Measurements from ENCODE around the gene PTPRB.
A peak's percentile ranks its signal among the peaks of the same experiment; 100 is the strongest.

Gene PTPRB

DNA sequence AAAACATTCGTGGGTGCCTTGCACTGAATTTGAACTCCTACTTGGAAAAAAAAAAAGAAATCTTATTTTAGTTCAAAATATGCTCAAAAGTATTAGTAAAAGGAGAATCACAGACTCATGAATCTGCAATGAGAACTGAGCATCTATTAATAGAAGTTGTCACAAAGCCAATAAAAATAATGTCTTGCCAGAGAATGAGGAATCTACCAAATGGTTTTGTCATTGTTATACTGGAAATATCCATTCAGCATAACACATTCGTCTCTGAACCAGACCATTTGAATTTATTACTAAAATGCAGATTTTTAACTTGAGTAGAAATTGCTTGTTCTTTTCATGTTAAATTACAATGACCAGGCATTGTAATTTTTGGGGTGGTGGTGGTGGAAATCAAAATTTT lies 11.6 kb upstream of the PTPRB start:
- Histone ChIP-seq H3K4me3 (ENCODE audit: low read depth, low read length) (no peak overlapping the region), H3K36me3 (peaks cover 38% of the 10 kb centered on the region), H3K4me1 (no peaks in the 10 kb centered on the region; the same call in 1 of the 2 replicates), H3K27me3 (no peaks in the 10 kb centered on the region), H3K9me3 (no peaks in the 10 kb centered on the region)
- TF ChIP-seq, protein P1, sequence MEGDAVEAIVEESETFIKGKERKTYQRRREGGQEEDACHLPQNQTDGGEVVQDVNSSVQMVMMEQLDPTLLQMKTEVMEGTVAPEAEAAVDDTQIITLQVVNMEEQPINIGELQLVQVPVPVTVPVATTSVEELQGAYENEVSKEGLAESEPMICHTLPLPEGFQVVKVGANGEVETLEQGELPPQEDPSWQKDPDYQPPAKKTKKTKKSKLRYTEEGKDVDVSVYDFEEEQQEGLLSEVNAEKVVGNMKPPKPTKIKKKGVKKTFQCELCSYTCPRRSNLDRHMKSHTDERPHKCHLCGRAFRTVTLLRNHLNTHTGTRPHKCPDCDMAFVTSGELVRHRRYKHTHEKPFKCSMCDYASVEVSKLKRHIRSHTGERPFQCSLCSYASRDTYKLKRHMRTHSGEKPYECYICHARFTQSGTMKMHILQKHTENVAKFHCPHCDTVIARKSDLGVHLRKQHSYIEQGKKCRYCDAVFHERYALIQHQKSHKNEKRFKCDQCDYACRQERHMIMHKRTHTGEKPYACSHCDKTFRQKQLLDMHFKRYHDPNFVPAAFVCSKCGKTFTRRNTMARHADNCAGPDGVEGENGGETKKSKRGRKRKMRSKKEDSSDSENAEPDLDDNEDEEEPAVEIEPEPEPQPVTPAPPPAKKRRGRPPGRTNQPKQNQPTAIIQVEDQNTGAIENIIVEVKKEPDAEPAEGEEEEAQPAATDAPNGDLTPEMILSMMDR (IDR thresholded peaks at IDR 0.05; ENCODE audit: low read depth, low read length) = no peak
- no peak for DNase-seq

DNA sequence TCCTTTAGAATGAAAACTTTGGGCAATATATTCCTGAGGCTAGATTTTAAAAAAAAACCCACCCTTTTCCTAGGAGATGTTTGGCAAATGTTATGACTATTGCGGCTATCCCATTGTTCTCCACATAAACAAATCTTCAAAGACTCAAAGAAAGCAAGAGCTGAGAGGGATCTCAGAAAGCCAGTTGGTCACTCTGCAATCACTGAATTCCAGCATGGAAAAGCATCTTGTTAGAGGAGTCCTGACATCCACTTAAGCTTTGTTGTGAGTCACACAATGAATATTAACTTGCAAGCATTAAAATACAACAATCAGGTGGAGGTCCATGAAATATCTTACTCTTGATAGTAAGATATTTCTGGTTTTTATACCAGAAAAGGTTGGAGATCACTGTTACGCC lies 11.0 kb upstream of the PTPRB start:
- no peaks in the 10 kb centered on the region for H3K9me3 ChIP-seq
- peaks cover 38% of the 10 kb centered on the region for H3K36me3 ChIP-seq
- TF ChIP-seq, protein P1 (IDR thresholded peaks at IDR 0.05; ENCODE audit: low read depth, low read length) = no peak
- H3K4me3 ChIP-seq (ENCODE audit: low read depth, low read length) = no peak overlapping the region
- no peaks in the 10 kb centered on the region; the same call in 1 of the 2 replicates for H3K4me1 ChIP-seq
- no peaks in the 10 kb centered on the region for H3K27me3 ChIP-seq
- no peak for DNase-seq

DNA sequence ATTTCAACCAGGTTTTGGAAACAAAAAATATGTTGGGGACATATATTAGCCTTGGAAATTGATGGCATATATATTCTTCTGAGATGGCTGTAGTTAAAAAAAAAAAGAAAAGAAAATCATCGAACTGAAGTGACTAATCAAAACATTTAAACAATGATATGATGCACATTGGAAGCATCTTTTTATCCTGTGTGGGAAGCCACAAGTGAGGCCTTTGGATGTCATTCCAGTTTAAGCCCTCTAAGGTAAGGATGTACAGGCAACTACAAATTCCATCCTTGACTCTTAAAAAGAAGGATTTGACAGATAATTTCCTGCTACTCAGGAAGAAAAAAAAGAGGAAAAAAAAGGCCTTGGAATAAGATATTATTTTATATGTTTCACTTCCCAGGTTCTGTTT lies 9.6 kb upstream of the PTPRB start:
- Histone ChIP-seq H3K36me3 (peaks cover 31% of the 10 kb centered on the region), H3K9me3 (no peaks in the 10 kb centered on the region), H3K4me1 (no peaks in the 10 kb centered on the region; the same call in 1 of the 2 replicates), H3K27me3 (no peaks in the 10 kb centered on the region), H3K4me3 (ENCODE audit: low read depth, low read length) (no peak overlapping the region)
- TF ChIP-seq, protein P1 (IDR thresholded peaks at IDR 0.05; ENCODE audit: low read depth, low read length) = no peak
- DNase-seq = no peak

DNA sequence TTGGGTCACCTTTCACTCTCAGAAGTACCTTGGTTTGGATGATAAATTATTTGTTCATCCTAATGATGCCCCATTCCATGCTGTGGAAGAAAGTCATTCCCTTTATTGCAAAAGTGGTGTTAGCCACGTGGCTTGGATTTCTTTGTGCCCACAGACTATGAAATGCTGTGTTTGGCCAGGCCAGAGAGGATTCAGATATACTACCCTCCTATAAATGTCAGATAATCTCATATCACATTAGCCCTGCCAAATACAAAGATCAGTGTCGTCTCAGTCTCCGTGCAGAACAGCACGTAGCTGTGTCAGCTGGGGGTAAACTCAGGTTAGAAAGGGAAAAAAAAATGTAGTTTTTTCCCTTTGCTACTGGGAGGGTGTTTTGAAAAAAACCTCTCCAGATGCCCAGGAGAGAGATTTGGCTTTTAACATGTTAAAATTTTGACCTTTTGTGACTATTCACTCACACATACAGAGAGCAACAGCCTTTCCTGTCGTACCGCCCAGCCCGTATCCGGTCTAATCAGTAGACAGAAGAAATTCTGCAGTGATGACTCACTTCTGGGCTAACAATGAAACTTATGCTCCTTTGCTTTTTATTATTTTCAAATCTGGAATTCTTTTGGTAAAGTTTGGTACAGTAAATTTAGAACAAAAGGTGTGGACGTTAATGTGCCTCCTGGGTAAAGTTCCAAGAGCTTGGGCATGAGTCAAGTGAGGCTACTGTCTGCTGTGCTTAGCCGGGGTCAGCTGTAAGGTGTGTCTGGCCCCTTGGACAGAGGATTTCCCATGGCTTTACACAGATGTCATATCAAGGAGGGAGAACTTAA lies 8.5 kb upstream of the PTPRB start:
- peak; percentile 16 for DNase-seq
- Histone ChIP-seq H3K4me1 (no peaks in the 10 kb centered on the region; the same call in 1 of the 2 replicates), H3K4me3 (ENCODE audit: low read depth, low read length) (peak overlapping the region; percentile 36), H3K27me3 (no peaks in the 10 kb centered on the region), H3K36me3 (peaks cover 32% of the 10 kb centered on the region), H3K9me3 (no peaks in the 10 kb centered on the region)
- TF ChIP-seq, protein P1 (IDR thresholded peaks at IDR 0.05; ENCODE audit: low read depth, low read length) = no peak

DNA sequence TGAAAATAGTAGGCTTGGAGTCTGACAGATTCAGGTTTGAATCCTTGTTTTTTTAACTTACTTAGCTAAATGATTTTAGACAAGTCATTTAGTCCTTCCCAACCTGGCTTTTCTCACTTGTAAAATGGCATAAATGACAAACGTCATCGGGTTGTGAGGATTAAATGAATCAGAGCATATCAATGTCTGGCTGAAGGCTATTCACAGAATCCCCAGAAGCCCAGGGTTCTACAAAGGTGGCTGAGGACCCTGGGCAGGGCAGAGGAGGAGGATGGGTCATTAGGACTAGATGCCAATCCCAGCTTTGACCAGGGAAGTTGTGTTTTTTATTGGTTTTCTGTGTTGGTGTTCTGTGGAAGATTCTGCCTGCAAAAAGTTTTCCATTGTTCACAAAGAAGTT lies 7.6 kb upstream of the PTPRB start:
- TF ChIP-seq, protein P1 (IDR thresholded peaks at IDR 0.05; ENCODE audit: low read depth, low read length) = no peak
- Histone ChIP-seq H3K9me3 (no peaks in the 10 kb centered on the region), H3K27me3 (no peaks in the 10 kb centered on the region), H3K4me1 (no peaks in the 10 kb centered on the region; the same call in 1 of the 2 replicates), H3K36me3 (peaks cover 27% of the 10 kb centered on the region), H3K4me3 (ENCODE audit: low read depth, low read length) (no peak overlapping the region)
- no peak for DNase-seq

DNA sequence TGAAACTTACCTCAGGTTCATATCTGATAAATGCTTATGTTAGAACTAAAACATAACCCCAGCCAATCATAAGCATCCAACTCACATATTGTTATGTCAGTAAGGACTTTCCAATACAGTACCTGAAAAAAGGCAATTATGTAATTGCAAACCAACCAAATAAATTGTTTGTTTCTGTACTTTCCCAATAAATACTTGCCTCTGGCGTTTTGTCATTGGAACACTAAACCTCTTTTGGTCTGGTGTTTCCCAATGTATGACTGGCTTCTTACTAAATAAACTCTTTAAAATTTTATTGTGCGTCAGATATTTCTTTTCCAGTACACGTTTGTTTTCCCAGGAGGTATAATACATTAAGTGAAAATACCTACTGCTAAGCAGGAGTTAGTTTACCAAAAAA lies 6.7 kb upstream of the PTPRB start:
- Histone ChIP-seq H3K27me3 (no peaks in the 10 kb centered on the region), H3K36me3 (peaks cover 25% of the 10 kb centered on the region), H3K4me1 (no peaks in the 10 kb centered on the region; the same call in 1 of the 2 replicates), H3K4me3 (ENCODE audit: low read depth, low read length) (no peak overlapping the region), H3K9me3 (no peaks in the 10 kb centered on the region)
- TF ChIP-seq, protein P1 (IDR thresholded peaks at IDR 0.05; ENCODE audit: low read depth, low read length) = no peak
- no peak for DNase-seq

Data from BE2C (cell line).